Urinary bladder (tissue), 4 donors: ENCODE measurements around the gene SEPTIN1. TPM values are rescaled to one million over a fixed set of nuclear protein-coding genes. Genes with fewer than 3 reads are reported as not detected.
"Not testable (repeated sequence)": the region's sequence is repeated elsewhere in the genome, so short reads cannot be mapped to it uniquely, and the experiment has no call there.

Source experiments
- DNase-seq: peaks from one replicate; pipeline ENCODE4 v3.0.0-alpha.2; 2015; ENCODE audit errors: extremely low spot score
- H3K27ac ChIP-seq: one replicate; pipeline ENCODE4 v1.5.1; 2013; ENCODE audit warnings: low read depth, mild to moderate bottlenecking, moderate library complexity
- H3K36me3 ChIP-seq: one replicate; pipeline ENCODE4 v1.6.1; 2013; ENCODE audit warnings: mild to moderate bottlenecking, moderate library complexity; ENCODE audit not compliant: insufficient read depth
- H3K4me1 ChIP-seq: one replicate; pipeline ENCODE4 v1.6.1; 2013; ENCODE audit warnings: mild to moderate bottlenecking, moderate library complexity; ENCODE audit not compliant: insufficient read depth
- H3K4me3 ChIP-seq: one replicate; pipeline ENCODE4 v1.5.1; 2013; ENCODE audit warnings: low read depth, low read length
- WGBS: extraction: QIAGEN DNeasy Blood & Tissue Kit; methylation state at CpG from one replicate; pipeline ENCODE4 v1.1.7; 2013; 5-methylcytosine and 5-hydroxymethylcytosine counted together
- polyA plus RNA-seq: library from polyadenylated mRNA; stranded (reverse); fragments of 200-250 nt; gene quantifications from one replicate; pipeline ENCODE4 v1.2.3, GENCODE V29; 2013
- total RNA-seq: library from RNA; depleted of rRNA; stranded (reverse); fragments of >200 nt; gene quantifications from one replicate; pipeline ENCODE4 v1.2.3, GENCODE V29; 2014
- donor health status: healthy with polysubstance abuse.
- donor health status: healthy.

SEPTIN1 gene
- total and polyA plus RNA-seq, 2 donors, result 0.37 to 3.5 TPM

- Histone ChIP-seq H3K27ac (no peak overlapping the region), H3K36me3 (peaks cover 2% of the 10 kb centered on the region), H3K4me3 (no peak overlapping the region), H3K4me1 (no peaks in the 10 kb centered on the region)
- WGBS, result 90% methylated on average over 23 of the region's 23 CpGs
- no peak for DNase-seq
These were observed 28.8 kb downstream of the SEPTIN1 start for GRCh38 chr16:30353438-30354129.

- 79% methylated on average over 14 of the region's 14 CpGs for WGBS
- Histone ChIP-seq H3K27ac (peak overlapping the region; percentile 24), H3K4me3 (no peak overlapping the region), H3K4me1 (no peaks in the 10 kb centered on the region), H3K36me3 (peaks cover 2% of the 10 kb centered on the region)
- no peak for DNase-seq
These were observed 29.6 kb downstream of the SEPTIN1 start for GRCh38 chr16:30352488-30353401.

GRCh38 chr16:30351586-30352419 is 30.6 kb downstream of the SEPTIN1 start:
- no peaks in the 10 kb centered on the region for H3K4me1 ChIP-seq
- WGBS, result 64% methylated on average over 11 of the region's 11 CpGs

GRCh38 chr16:30351001-30351441 is 31.3 kb downstream of the SEPTIN1 start:
- peaks cover 2% of the 10 kb centered on the region for H3K36me3 ChIP-seq
- WGBS, result 88% methylated on average over 15 of the region's 15 CpGs
- H3K4me3 ChIP-seq, result no peak overlapping the region
- H3K27ac ChIP-seq, result no peak overlapping the region
- DNase-seq, result no peak
- no peaks in the 10 kb centered on the region for H3K4me1 ChIP-seq

More at GRCh38 chr16:30351586-30352419, 30.6 kb downstream of the SEPTIN1 start:
- no peak for DNase-seq
- Histone ChIP-seq H3K27ac (no peak overlapping the region), H3K4me3 (no peak overlapping the region), H3K36me3 (peaks cover 2% of the 10 kb centered on the region)

GRCh38 chr16:30350134-30350871 is 32.1 kb downstream of the SEPTIN1 start:
- 82% methylated on average over 3 of the region's 3 CpGs for WGBS
- no peaks in the 10 kb centered on the region for H3K4me1 ChIP-seq
- no peak overlapping the region for H3K4me3 ChIP-seq
- no peak for DNase-seq
- H3K36me3 ChIP-seq, result peaks cover 2% of the 10 kb centered on the region
- H3K27ac ChIP-seq, result no peak overlapping the region

- no peak overlapping the region for H3K27ac ChIP-seq
- H3K4me3 ChIP-seq, result no peak overlapping the region
- 83% methylated on average over 3 of the region's 3 CpGs for WGBS
These were observed 32.7 kb downstream of the SEPTIN1 start for GRCh38 chr16:30349675-30350074.

GRCh38 chr16:30348929-30349328 is 33.4 kb downstream of the SEPTIN1 start:
- no peak for DNase-seq
- 89% methylated on average over 7 of the region's 7 CpGs for WGBS

More at GRCh38 chr16:30349675-30350074, 32.7 kb downstream of the SEPTIN1 start:
- Histone ChIP-seq H3K4me1 (no peaks in the 10 kb centered on the region), H3K36me3 (peaks cover 2% of the 10 kb centered on the region)
- no peak for DNase-seq

GRCh38 chr16:30348113-30348512 is 34.2 kb downstream of the SEPTIN1 start:
- 93% methylated on average over 8 of the region's 8 CpGs for WGBS
- Histone ChIP-seq H3K4me1 (no peaks in the 10 kb centered on the region), H3K4me3 (no peak overlapping the region), H3K27ac (no peak overlapping the region), H3K36me3 (peaks cover 2% of the 10 kb centered on the region)
- DNase-seq, result no peak

More at GRCh38 chr16:30348929-30349328, 33.4 kb downstream of the SEPTIN1 start:
- no peak overlapping the region for H3K4me3 ChIP-seq
- peaks cover 2% of the 10 kb centered on the region for H3K36me3 ChIP-seq
- H3K27ac ChIP-seq, result no peak overlapping the region
- H3K4me1 ChIP-seq, result no peaks in the 10 kb centered on the region

- peaks cover 2% of the 10 kb centered on the region for H3K36me3 ChIP-seq
- no peak overlapping the region for H3K4me3 ChIP-seq
- H3K27ac ChIP-seq, result no peak overlapping the region
- WGBS, result 93% methylated on average over 3 of the region's 3 CpGs
- no peaks in the 10 kb centered on the region for H3K4me1 ChIP-seq
- DNase-seq, result no peak
These were observed 36.1 kb downstream of the SEPTIN1 start for GRCh38 chr16:30346286-30346685.

GRCh38 chr16:30343491-30343820 is 38.9 kb downstream of the SEPTIN1 start:
- H3K36me3 ChIP-seq, result not testable (repeated sequence)

GRCh38 chr16:30342751-30343490 is 39.4 kb downstream of the SEPTIN1 start:
- WGBS, result 92% methylated on average over 32 of the region's 32 CpGs
- DNase-seq, result no peak
- Histone ChIP-seq H3K4me1 (no peaks in the 10 kb centered on the region), H3K27ac (no peak overlapping the region), H3K36me3 (no peaks in the 10 kb centered on the region), H3K4me3 (no peak overlapping the region)

More at GRCh38 chr16:30343491-30343820, 38.9 kb downstream of the SEPTIN1 start:
- H3K27ac ChIP-seq, H3K4me1 ChIP-seq, DNase-seq, H3K4me3 ChIP-seq: not testable (repeated sequence)
- WGBS, result 94% methylated on average over 11 of the region's 11 CpGs

- WGBS, result 92% methylated on average over 8 of the region's 8 CpGs
- not testable (repeated sequence) for H3K36me3 ChIP-seq, H3K4me3 ChIP-seq, H3K4me1 ChIP-seq, H3K27ac ChIP-seq, DNase-seq
These were observed 40.4 kb downstream of the SEPTIN1 start for GRCh38 chr16:30341971-30342370.
